ENCODE data around the gene KRT71.

The KRT71 gene

DNA sequence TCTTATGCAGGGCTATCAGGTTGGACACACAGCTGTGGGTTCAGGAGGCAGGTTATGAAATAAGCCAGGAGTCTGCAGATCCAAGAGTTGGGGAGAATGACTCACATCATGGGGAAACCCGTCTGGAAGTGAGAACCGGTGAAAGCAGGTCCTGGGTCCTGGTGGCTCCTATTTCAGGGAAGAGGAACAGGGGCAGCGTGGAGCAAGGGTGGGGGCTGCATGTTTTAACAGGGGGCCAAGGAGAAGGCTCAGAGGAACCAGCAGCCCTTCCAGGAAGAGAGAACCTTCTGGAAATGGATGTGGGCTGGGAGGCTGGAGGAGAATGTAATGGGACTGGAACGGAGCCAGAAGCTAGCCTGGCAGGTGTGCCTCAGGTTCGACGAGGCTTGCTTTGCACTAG is 28.5 kb upstream of the KRT71 start:
- Mint-ChIP-seq H3K4me1 (no peaks in the 10 kb centered on the region), H3K36me3 (no peaks in the 10 kb centered on the region), H3K9me3 (no peaks in the 10 kb centered on the region), H3K4me3 (no peak overlapping the region), H3K27me3 (peaks cover 38% of the 10 kb centered on the region), H3K27ac (no peak overlapping the region)
- no peak for ATAC-seq

DNA sequence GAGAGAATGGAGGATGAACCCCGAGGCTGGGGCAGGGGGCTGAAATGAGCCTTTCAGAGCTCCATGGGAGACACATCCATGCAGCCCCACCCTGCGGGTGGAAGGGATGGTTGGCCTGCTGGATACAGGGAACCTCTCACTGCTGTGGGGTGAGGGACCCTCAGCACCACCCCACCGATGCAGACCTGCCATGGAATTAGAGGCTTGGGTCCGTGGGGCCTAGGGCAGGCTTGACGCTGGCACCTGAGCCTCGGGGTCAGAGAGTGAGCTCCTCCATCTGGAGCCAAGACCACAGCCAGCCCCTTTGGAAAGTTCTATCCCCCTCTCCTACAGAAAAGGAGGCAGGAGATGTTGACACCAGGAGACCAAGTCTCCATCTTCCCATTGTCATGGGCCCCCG is 28.1 kb upstream of the KRT71 start:
- H3K4me1 Mint-ChIP-seq: no peaks in the 10 kb centered on the region
- no peak for ATAC-seq
- peaks cover 42% of the 10 kb centered on the region for H3K27me3 Mint-ChIP-seq
- no peak overlapping the region for H3K4me3 Mint-ChIP-seq
- no peaks in the 10 kb centered on the region for H3K9me3 Mint-ChIP-seq
- H3K36me3 Mint-ChIP-seq: no peaks in the 10 kb centered on the region
- H3K27ac Mint-ChIP-seq: no peak overlapping the region

DNA sequence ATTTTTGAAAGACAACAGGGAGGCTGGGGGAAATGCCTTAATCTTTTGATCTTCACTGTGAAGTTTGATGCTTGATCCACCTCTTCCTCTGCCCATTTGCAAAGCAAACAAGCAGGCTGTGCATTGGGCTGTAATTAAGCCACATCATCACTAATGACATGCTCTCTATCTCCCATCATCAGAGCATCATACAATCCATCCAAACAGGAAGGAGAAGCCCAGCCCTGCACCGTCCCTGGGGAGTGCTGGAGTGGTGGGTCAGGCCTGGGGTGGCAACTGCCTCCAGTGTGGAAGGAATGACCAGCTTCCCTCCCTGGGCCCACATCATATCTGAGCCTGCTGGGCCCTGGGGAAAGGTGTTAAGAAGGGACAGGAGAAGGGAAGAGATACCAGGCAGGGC is 27.6 kb upstream of the KRT71 start:
- Mint-ChIP-seq H3K36me3 (no peaks in the 10 kb centered on the region), H3K4me1 (no peaks in the 10 kb centered on the region), H3K4me3 (no peak overlapping the region), H3K9me3 (no peaks in the 10 kb centered on the region), H3K27ac (no peak overlapping the region), H3K27me3 (peaks cover 44% of the 10 kb centered on the region)
- no peak for ATAC-seq

DNA sequence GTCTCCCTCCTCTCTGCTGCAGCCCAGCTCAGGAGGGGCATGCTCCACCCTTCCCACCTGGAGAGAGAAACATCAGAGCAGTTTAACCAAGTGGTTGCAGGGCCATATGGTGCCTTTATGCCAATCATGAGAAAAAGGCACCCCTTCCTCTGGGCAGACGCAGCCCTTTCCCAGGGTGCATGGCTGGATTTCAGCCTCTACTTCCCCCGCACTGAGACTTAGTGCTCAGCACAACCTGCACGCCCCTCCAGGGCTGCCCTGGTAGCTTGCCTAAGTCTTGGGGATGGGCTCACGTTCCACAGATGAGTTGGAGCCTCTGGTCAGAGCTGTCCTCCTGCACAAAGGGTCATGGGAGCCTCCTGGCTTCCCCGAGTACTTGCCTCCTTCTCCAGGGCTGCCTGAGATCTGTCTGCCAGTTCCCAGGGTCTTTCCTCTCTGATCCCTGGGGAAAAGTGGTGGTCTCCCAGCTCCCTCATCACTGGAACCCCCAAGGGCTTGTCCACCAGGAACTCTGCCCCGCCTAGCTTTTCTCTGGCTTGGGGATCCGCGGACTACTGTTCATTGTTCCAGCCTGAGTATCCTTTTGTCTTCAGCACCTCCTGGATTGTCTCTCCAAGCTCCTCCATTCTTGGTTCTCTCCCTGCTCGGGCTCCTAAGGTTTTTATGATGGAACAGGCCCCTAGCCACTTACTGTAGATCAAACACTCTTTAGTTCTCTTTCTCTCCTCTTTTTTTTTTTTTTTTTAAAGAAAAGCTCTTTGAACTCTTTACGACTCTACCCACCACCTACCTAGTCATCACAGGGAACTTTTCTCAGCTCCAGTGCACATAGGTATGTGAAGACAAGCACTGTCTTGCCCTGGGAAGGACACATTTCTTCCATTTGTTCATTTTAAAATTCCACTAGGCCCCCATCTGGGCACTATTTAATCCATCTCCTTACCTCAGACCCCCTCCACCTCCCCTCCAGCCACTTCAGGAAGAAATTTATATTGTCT is 26.8 kb upstream of the KRT71 start:
- Mint-ChIP-seq H3K4me3 (no peak overlapping the region), H3K9me3 (no peaks in the 10 kb centered on the region), H3K27ac (no peak overlapping the region), H3K27me3 (peaks cover 44% of the 10 kb centered on the region), H3K4me1 (no peaks in the 10 kb centered on the region), H3K36me3 (no peaks in the 10 kb centered on the region)
- ATAC-seq: no peak

DNA sequence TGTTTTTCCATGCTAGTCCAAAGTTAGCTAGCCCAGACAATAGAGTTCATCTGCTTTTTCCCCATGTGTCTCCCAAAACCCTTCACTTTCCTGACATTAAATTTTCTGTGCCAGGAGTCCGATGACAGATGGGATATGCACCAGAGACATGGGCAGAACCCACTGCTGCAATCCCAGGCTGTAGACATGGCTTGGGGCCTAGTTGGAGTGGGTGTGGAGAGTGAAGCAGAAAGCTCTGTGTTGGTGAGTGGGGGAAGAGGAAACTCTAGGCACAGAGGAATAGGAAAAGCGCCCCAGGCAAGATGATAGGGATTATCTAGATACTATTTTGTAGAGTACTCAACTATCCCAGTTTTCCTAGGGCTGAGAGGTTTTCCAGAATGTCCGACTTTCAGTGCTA is 25.5 kb upstream of the KRT71 start:
- Mint-ChIP-seq H3K27ac (no peak overlapping the region), H3K27me3 (peaks cover 46% of the 10 kb centered on the region)

DNA sequence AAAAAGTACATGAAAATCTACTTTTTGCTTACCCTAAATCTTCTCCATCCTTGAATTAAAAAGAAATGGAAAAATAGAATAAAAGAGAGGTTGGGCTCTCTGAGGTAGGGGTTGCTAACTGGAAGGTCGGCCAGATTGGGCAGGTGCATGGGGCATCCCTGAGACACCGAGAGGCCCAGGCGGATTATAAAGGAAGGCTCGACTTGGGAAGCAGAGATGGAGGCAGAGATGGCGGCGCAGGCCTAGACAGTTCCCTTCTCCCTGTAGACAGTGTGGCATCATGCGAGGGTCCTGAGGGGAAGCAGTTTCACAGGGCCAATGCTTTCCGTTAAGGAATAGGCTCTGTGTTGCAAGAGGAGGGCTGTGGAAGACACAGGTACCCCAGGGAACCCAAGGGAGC is 24.4 kb upstream of the KRT71 start:
- Mint-ChIP-seq H3K27ac (no peak overlapping the region), H3K36me3 (no peaks in the 10 kb centered on the region), H3K9me3 (no peaks in the 10 kb centered on the region), H3K27me3 (peaks cover 50% of the 10 kb centered on the region), H3K4me3 (no peak overlapping the region), H3K4me1 (no peaks in the 10 kb centered on the region)
- ATAC-seq: no peak

More for the DNA sequence above, 25.5 kb upstream of the KRT71 start:
- no peaks in the 10 kb centered on the region for H3K4me1 Mint-ChIP-seq
- H3K36me3 Mint-ChIP-seq: no peaks in the 10 kb centered on the region
- H3K9me3 Mint-ChIP-seq: no peaks in the 10 kb centered on the region
- ATAC-seq: no peak
- no peak overlapping the region for H3K4me3 Mint-ChIP-seq

DNA sequence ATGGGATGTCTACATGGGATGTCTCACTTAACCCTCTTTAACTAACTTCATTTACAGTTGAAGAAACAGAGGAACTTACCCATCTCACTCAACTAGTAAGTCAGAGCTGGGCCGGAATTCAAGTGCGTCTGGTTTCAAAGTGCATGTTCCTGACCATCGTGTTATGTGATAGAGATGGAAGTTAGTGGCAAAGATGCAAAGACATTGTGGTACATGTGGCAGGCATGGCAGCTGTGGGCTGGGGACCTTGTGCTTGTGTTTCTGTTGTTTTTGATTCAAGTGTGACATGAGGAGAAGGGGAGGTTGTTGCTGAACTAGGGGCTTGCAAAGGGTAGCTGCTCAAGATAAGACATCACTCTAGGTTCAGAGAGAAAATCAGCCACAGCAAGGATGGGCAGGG is 23.0 kb upstream of the KRT71 start:
- Mint-ChIP-seq H3K4me3 (no peak overlapping the region), H3K4me1 (no peaks in the 10 kb centered on the region), H3K36me3 (no peaks in the 10 kb centered on the region), H3K9me3 (no peaks in the 10 kb centered on the region), H3K27me3 (peaks cover 36% of the 10 kb centered on the region), H3K27ac (no peak overlapping the region)
- no peak for ATAC-seq

DNA sequence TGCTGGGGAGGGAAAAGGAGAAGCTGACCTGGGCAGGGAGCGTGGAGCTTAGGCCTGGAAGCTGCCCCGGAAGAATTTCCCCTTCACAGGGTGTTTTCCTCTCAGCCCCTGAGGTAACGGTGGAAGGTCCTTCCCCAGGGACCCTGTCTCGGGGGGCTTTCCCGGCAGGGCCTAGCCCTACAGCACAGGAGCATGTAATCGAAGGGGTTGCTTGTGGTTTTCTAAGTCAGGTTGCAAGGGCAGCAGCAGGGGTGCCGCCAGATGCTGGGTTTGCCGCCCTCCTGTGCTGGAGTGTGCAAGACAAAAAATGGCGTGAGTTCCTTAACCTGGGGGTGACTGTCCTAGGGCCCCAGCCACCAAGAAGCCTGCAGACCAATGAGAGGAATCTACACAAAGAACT is 22.3 kb upstream of the KRT71 start:
- H3K27me3 Mint-ChIP-seq: peaks cover 33% of the 10 kb centered on the region

DNA sequence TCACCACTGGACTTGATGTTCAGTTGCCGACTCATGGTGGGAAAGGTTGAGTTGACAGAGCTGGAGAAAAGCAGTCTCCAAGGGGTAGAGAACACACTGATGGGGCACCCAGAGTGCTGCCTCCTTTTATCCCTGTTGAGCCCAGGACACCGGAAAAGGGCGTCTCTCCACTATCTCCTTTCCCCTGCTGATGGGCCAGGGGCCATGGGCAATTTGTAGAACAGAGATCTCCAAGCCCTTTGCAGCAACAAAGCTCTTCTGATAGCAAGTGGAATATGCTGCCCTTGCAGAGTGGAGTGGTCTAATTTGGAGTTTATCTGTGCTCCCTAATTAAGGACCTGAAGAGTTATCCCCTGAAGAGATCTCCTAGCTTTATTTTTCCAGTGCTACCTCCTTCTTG is 20.8 kb upstream of the KRT71 start, which contains the start of gene KRT74:
TSS of gene KRT74 (minus strand) at position 101 of the 400 bp plus-strand sequence. CDS start at position 35, 66 bp downstream.
- Mint-ChIP-seq H3K36me3 (no peaks in the 10 kb centered on the region), H3K27me3 (peaks cover 31% of the 10 kb centered on the region), H3K9me3 (no peaks in the 10 kb centered on the region), H3K4me1 (no peaks in the 10 kb centered on the region), H3K27ac (no peak within 1 kb of the TSS), H3K4me3 (no peak within 1 kb of the TSS)
- no peak for ATAC-seq

More for the DNA sequence above, 22.3 kb upstream of the KRT71 start:
- ATAC-seq: no peak
- Mint-ChIP-seq H3K27ac (no peak overlapping the region), H3K36me3 (no peaks in the 10 kb centered on the region), H3K9me3 (no peaks in the 10 kb centered on the region), H3K4me1 (no peaks in the 10 kb centered on the region), H3K4me3 (no peak overlapping the region)

DNA sequence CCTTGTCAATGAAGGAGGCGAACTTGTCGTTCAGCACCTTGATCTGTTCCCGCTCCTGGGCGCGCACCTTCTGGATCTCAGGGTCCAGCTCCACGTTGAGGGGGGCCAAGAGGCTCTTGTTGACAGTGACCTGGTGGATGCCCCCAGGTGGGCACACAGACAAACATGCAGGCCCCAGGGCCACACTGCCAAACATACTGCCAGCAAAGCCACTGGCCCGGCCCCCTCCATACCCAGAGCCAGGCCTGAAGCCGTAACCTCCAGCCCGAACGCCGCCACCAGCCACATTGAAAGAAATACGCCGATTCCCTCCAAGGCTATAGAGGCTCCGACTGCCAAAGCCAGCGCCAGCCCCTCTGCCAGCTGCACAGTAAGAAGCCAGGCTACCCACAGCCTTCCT is 20.4 kb upstream of the KRT71 start:
- Mint-ChIP-seq H3K36me3 (no peaks in the 10 kb centered on the region), H3K9me3 (no peaks in the 10 kb centered on the region), H3K27ac (no peak overlapping the region), H3K27me3 (peaks cover 33% of the 10 kb centered on the region), H3K4me1 (no peaks in the 10 kb centered on the region), H3K4me3 (no peak overlapping the region)
- no peak for ATAC-seq

DNA sequence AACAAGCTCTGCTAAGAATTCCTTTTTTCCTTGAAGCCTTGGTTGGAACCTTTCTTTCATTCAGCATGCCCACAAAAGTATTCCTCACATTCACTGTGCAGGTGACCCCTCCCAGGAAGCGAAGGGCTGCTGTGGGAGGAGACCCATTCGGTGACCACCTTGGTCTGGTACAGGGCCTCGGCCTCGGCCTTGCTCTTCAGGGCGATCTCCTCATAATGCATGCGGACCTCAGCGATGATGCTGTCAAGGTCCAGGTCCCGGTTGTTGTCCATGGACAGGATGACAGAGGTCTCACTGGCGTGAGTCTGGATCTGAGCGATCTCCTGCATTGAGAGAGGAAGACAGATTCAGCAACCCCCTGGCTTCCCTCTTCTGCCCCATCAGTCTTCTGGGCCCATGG is 17.6 kb upstream of the KRT71 start:
- Mint-ChIP-seq H3K4me1 (no peaks in the 10 kb centered on the region), H3K4me3 (no peak overlapping the region), H3K36me3 (no peaks in the 10 kb centered on the region), H3K9me3 (no peaks in the 10 kb centered on the region), H3K27me3 (peaks cover 36% of the 10 kb centered on the region), H3K27ac (no peak overlapping the region)
- ATAC-seq: no peak

DNA sequence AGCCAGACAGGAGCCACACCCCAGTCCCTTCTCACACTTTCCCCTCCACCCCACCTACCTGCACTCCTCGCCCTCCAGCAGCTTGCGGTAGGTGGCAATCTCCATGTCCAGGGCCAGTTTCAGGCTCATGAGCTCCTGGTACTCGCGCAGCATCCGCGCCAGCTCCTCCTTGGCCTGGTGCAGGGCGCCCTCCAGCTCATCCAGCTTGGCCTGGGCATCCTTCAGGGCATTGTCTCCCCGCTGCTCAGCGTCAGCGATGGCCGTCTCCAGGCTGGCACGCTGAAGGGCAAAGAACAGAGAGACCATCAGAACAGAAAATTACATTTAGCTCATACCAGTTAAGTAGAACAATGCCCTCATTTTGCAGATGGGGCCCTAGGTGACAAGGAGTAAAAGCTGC is 15.2 kb upstream of the KRT71 start:
- no peaks in the 10 kb centered on the region for H3K4me1 Mint-ChIP-seq
- peaks cover 36% of the 10 kb centered on the region for H3K27me3 Mint-ChIP-seq

DNA sequence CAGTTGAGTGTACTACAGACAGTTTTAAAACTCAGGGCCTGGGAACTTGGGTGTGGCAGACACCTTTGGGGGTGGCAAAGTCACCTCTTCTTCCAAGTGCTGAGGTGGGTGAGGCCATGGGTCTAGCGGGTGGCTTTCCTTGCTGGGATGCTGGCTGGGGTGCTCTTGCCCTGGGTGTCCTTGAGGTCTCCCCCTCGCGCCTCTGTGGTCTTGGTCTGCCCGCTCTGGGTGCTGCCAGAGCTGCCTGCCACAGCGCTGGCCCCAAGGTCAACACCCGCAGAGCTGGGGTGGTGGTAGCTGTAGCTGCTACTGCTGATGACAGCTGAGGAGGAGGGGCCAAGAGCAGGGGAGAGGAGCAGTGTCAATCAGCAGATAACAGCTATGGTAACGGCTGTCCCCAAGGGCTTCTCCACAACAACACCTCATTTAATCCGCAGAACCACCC is 13.9 kb upstream of the KRT71 start:
- no peak overlapping the region for H3K4me3 Mint-ChIP-seq

More for the DNA sequence above, 15.2 kb upstream of the KRT71 start:
- no peak overlapping the region for H3K27ac Mint-ChIP-seq
- no peaks in the 10 kb centered on the region for H3K9me3 Mint-ChIP-seq
- no peaks in the 10 kb centered on the region for H3K36me3 Mint-ChIP-seq
- no peak overlapping the region for H3K4me3 Mint-ChIP-seq
- no peak for ATAC-seq

DNA sequence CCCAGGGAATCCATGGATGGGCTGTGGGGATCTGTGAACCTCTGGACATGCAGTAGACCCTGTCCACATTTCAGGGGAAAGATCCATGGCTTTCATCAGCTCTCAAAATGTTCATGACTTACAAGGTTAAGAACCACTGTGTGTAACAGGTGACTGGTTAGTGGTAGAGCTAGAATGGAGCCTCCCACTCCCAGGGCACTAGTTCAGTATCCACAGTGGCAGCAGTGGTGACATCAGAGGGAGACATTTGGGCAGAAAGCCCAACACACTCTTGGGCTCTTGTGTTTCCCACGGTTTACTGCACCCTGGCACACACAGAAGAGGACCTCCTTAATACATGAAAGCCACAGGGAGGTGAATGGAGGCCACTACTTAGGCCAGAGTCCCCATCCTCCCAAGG is 11.6 kb upstream of the KRT71 start:
- H3K4me3 Mint-ChIP-seq: no peak overlapping the region
- no peak overlapping the region for H3K27ac Mint-ChIP-seq
- no peaks in the 10 kb centered on the region for H3K9me3 Mint-ChIP-seq
- H3K4me1 Mint-ChIP-seq: no peaks in the 10 kb centered on the region
- H3K36me3 Mint-ChIP-seq: no peaks in the 10 kb centered on the region
- ATAC-seq: no peak
- H3K27me3 Mint-ChIP-seq: peaks cover 29% of the 10 kb centered on the region

More for the DNA sequence above, 13.9 kb upstream of the KRT71 start:
- Mint-ChIP-seq H3K27ac (no peak overlapping the region), H3K36me3 (no peaks in the 10 kb centered on the region), H3K4me1 (no peaks in the 10 kb centered on the region), H3K9me3 (no peaks in the 10 kb centered on the region), H3K27me3 (peaks cover 30% of the 10 kb centered on the region)
- no peak for ATAC-seq

DNA sequence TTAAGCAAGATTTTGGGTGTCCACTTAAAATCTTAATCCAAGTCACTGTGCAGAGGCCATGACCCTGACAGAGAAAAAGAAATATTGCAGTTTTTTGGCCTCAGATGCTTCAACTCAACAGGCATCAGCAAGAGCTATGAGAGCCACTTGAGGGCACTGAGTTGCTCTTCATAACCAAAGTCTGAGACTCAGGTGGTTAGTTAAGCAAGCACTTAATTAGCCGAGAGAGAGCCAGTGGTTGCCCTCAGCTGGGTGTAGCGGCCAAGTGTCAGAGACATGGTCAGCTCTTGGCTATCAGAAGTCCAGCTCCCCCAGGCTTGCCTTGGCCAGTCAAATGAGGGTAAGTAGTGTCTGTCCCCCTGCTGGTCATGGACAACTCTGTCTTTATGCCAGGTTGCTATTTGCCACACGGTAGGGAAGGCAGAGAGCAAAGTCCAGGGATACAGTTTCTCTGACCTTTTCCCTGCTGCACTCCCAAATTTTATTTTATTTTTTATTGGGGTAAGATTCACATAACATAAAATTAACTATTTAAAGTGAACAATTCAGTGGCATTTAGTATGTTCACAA is 9.0 kb upstream of the KRT71 start:
- Mint-ChIP-seq H3K36me3 (no peaks in the 10 kb centered on the region), H3K4me1 (no peaks in the 10 kb centered on the region), H3K27ac (no peak overlapping the region), H3K27me3 (peaks cover 42% of the 10 kb centered on the region), H3K4me3 (no peak overlapping the region), H3K9me3 (no peaks in the 10 kb centered on the region)
- ATAC-seq: no peak

DNA sequence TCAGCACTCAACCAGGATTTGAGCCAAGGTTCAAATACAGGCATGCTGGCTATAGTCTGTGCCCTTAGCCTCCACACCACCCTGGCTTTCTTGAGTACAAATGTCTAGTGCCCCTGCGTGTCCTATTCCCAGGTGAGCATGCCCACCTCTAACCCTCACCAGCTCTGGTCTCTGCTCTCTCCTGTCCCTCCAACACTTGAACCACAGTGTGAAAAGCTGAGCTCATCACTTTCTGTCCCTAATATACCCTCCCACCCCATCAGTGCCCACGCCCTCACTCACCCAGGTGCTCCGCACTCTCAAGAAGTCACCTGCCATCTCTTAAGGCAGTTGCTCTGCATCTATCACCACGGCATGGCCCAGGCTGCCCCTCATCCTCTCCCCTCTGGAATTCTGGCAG is 7.0 kb upstream of the KRT71 start:
- Mint-ChIP-seq H3K4me1 (no peaks in the 10 kb centered on the region), H3K27ac (no peak overlapping the region), H3K27me3 (peaks cover 40% of the 10 kb centered on the region), H3K4me3 (no peak overlapping the region), H3K9me3 (no peaks in the 10 kb centered on the region), H3K36me3 (no peaks in the 10 kb centered on the region)
- ATAC-seq: no peak
